ENCODE data around the gene GLT8D2.

GRCh38 chr12:103966736-103967135 is 83.3 kb downstream of the GLT8D2 start:
- no peak for TF ChIP-seq CTCF (IDR thresholded peaks at IDR 0.05 in 8 of 11, conservative IDR thresholded peaks at IDR 0.05 in 3 of 11)
- no peak for TF ChIP-seq POLR2A (IDR thresholded peaks at IDR 0.05)
